GM18505 (cell line): ENCODE results near the gene NHLRC2.
"Not testable (repeated sequence)": the region's sequence is repeated elsewhere in the genome, so short reads cannot be mapped to it uniquely, and the experiment has no call there.

Experiments used
- ATAC-seq: cut with Tn5 transposase; IDR thresholded peaks from one replicate; pipeline ENCODE4 v1.9.1; 2021; ENCODE audit not compliant: unreplicated experiment
- POLR2A ChIP-seq: IDR thresholded peaks from 4 replicates; pipeline ENCODE4 v1.6.1; 2011; ENCODE audit warnings: borderline replicate concordance; ENCODE audit not compliant: insufficient read depth, insufficient read length; ENCODE audit errors: extremely low read depth

Gene NHLRC2

GRCh38 chr10:113854013-113854760, at the start of gene NHLRC2, which contains the start of gene DCLRE1A:
Gene NHLRC2, plus strand, starts transcription at chr10:113854661. Its CDS starts 212 bp downstream, at chr10:113854873.
Gene DCLRE1A, minus strand, starts transcription at chr10:113854082. Its CDS starts 900 bp downstream, at chr10:113853182.
- ATAC-seq: peak; percentile 46

GRCh38 chr10:113806503-113806902, 48.0 kb upstream of the NHLRC2 start:
- TF ChIP-seq POLR2A: no peak

More at GRCh38 chr10:113854013-113854760, at the start of gene NHLRC2, which contains the start of gene DCLRE1A:
- TF ChIP-seq POLR2A: no peak

GRCh38 chr10:113808168-113808567, 46.3 kb upstream of the NHLRC2 start:
- ATAC-seq: no peak
- no peak for TF ChIP-seq POLR2A

More at GRCh38 chr10:113806503-113806902, 48.0 kb upstream of the NHLRC2 start:
- ATAC-seq: no peak

GRCh38 chr10:113814700-113815099, 39.8 kb upstream of the NHLRC2 start:
- ATAC-seq: not testable (repeated sequence)

- TF ChIP-seq POLR2A: no peak
- ATAC-seq: no peak
Observed at GRCh38 chr10:113819989-113820388, 34.5 kb upstream of the NHLRC2 start.

- no peak for TF ChIP-seq POLR2A
- ATAC-seq: no peak
Observed at GRCh38 chr10:113820507-113820906, 34.0 kb upstream of the NHLRC2 start.

GRCh38 chr10:113821306-113821705, 33.2 kb upstream of the NHLRC2 start:
- not testable (repeated sequence) for ATAC-seq

- no peak for TF ChIP-seq POLR2A
- no peak for ATAC-seq
Observed at GRCh38 chr10:113822174-113822573, 32.3 kb upstream of the NHLRC2 start.

- no peak for ATAC-seq
- TF ChIP-seq POLR2A: no peak
Observed at GRCh38 chr10:113823389-113823788, 31.1 kb upstream of the NHLRC2 start.

- TF ChIP-seq POLR2A: no peak
- no peak for ATAC-seq
Observed at GRCh38 chr10:113825791-113826190, 28.7 kb upstream of the NHLRC2 start.

- not testable (repeated sequence) for ATAC-seq
Observed at GRCh38 chr10:113828567-113828966, 25.9 kb upstream of the NHLRC2 start.

- ATAC-seq: no peak
- TF ChIP-seq POLR2A: no peak
Observed at GRCh38 chr10:113842171-113842570, 12.3 kb upstream of the NHLRC2 start.

- no peak for TF ChIP-seq POLR2A
- no peak for ATAC-seq
Observed at GRCh38 chr10:113843972-113844485, 10.4 kb upstream of the NHLRC2 start.

GRCh38 chr10:113846036-113846435, 8.4 kb upstream of the NHLRC2 start:
- no peak for ATAC-seq
- TF ChIP-seq POLR2A: no peak

- TF ChIP-seq POLR2A: no peak
- no peak for ATAC-seq
Observed at GRCh38 chr10:113849140-113849803, 5.2 kb upstream of the NHLRC2 start.

GRCh38 chr10:113849946-113850345, 4.5 kb upstream of the NHLRC2 start:
- TF ChIP-seq POLR2A: no peak
- ATAC-seq: no peak
